B cell (primary cell): Measurements from ENCODE around the gene TPO. TPM values are rescaled to one million over a fixed set of nuclear protein-coding genes. Genes with fewer than 3 reads are reported as not detected.

Experiments
- ATAC-seq: fragments of 200-7000 bp; cut with Tn5 transposase; one replicate; pipeline ENCODE4 v1.10.0; 2021; ENCODE audit warnings: low read depth, mild to moderate bottlenecking, moderate number of reproducible peaks, moderate library complexity
- CTCF ChIA-PET: fragments of 350-600 bp; sonication (Branson Sonifier 250); formaldehyde crosslinking; loops from one replicate; lab custom pipeline; 2021; ENCODE audit warnings: antibody characterized with exemption, inconsistent platforms; lab: Charles Lee
- POLR2A ChIA-PET: fragments of 350-600 bp; sonication (Branson Sonifier 250); formaldehyde crosslinking; loops from one replicate; lab custom pipeline; 2021; ENCODE audit warnings: antibody characterized with exemption; lab: Charles Lee
- DNase-seq: peaks from one replicate; pipeline ENCODE4 v3.0.0; 2013
- H2AFZ ChIP-seq: 2 replicates; pipeline ENCODE4 v1.6.1; 2012; ENCODE audit warnings: mild to moderate bottlenecking, low read depth, low read length; ENCODE audit not compliant: insufficient read depth, poor library complexity, severe bottlenecking
- H3K27ac ChIP-seq, 2 donors: 1 replicate in 1 of 2; 2 replicates in 1 of 2; pipeline ENCODE4 v1.5.1; 2012 to 2013; ENCODE audit warnings: low read length in 2 of 2, mild to moderate bottlenecking in 2 of 2, moderate library complexity in 1 of 2
- H3K27me3 ChIP-seq, 4 experiments: fragments of 200-600 bp in 1 of 4; sonication (generic) in 1 of 4; replicated peaks in 1 of 4; 1 replicate in 2 of 4; 2 replicates in 2 of 4; pipeline versions ENCODE4 v1.6.1 to v1.7.0; 2013 to 2016; ENCODE audit warnings: low read length in 3 of 4, mild to moderate bottlenecking in 2 of 4, mixed read lengths in 1 of 4, moderate library complexity in 1 of 4; ENCODE audit not compliant: insufficient read depth in 4 of 4, control insufficient read depth in 3 of 4; ENCODE audit errors: control extremely low read depth in 1 of 4
- H3K36me3 ChIP-seq, 2 experiments: replicated peaks in 1 of 2; 1 replicate in 1 of 2; 2 replicates in 1 of 2; pipeline versions ENCODE4 v1.6.1 to v1.7.1; 2013; ENCODE audit warnings: low read length in 1 of 2; ENCODE audit not compliant: insufficient read depth in 2 of 2, control insufficient read depth in 1 of 2; ENCODE audit errors: control extremely low read depth in 1 of 2, extremely low read depth in 1 of 2
- H3K4me1 ChIP-seq, 2 donors: fragments of 200-600 bp in 1 of 2; sonication (generic) in 1 of 2; 1 replicate in 1 of 2; 2 replicates in 1 of 2; pipeline versions ENCODE4 v1.5.1 to v1.6.1; 2013 to 2017; ENCODE audit warnings: low read length in 2 of 2; ENCODE audit not compliant: control insufficient read depth in 2 of 2, insufficient read depth in 2 of 2
- H3K4me2 ChIP-seq: replicated peaks from 2 replicates; pipeline ENCODE3; 2012; ENCODE audit warnings: mild to moderate bottlenecking, low read depth, low read length; ENCODE audit not compliant: poor library complexity, severe bottlenecking
- H3K4me3 ChIP-seq, 5 experiments: fragments of 200-600 bp in 1 of 5; sonication (generic) in 1 of 5; 1 replicate in 3 of 5; 2 replicates in 2 of 5; pipeline versions ENCODE4 v1.5.1 to v1.7.0; 2011 to 2016; ENCODE audit warnings: low read length in 4 of 5, mild to moderate bottlenecking in 4 of 5, low read depth in 2 of 5, control low read depth in 1 of 5, moderate library complexity in 1 of 5; ENCODE audit not compliant: insufficient read depth in 1 of 5; ENCODE audit errors: control extremely low read depth in 1 of 5, extremely low read depth in 1 of 5
- H3K79me2 ChIP-seq: fragments of 200-600 bp; sonication (generic); one replicate; pipeline ENCODE4 v1.6.0; 2016; ENCODE audit warnings: low read length; ENCODE audit not compliant: control insufficient read depth, insufficient read depth
- H3K9ac ChIP-seq: fragments of 200-600 bp; sonication (generic); 2 replicates; pipeline ENCODE4 v1.6.1; 2017; ENCODE audit warnings: mild to moderate bottlenecking, low read length, moderate library complexity
- H3K9me3 ChIP-seq, 3 donors: one replicate each; pipeline versions ENCODE4 v1.6.1 to v1.7.1; 2013; ENCODE audit warnings: low read length in 2 of 3; ENCODE audit not compliant: control insufficient read depth in 2 of 3, insufficient read depth in 1 of 3; ENCODE audit errors: control extremely low read depth in 1 of 3
- H4K20me1 ChIP-seq: 2 replicates; pipeline ENCODE4 v1.6.0; 2012; ENCODE audit warnings: mild to moderate bottlenecking, low read length; ENCODE audit not compliant: insufficient read depth, control insufficient read depth, poor library complexity, severe bottlenecking
- H3K27ac Mint-ChIP-seq: one replicate; pipeline ENCODE4 v1.8.0; 2021; ENCODE audit warnings: mixed read lengths
- H3K27me3 Mint-ChIP-seq: one replicate; pipeline ENCODE4 v1.8.0; 2021; ENCODE audit warnings: mixed read lengths
- H3K4me1 Mint-ChIP-seq: one replicate; pipeline ENCODE4 v1.8.0; 2021; ENCODE audit warnings: mixed read lengths
- H3K4me3 Mint-ChIP-seq: one replicate; pipeline ENCODE4 v1.8.0; 2021; ENCODE audit warnings: mixed read lengths
- H3K9me3 Mint-ChIP-seq: one replicate; pipeline ENCODE4 v1.8.0; 2022; ENCODE audit warnings: mixed read lengths; ENCODE audit not compliant: insufficient read depth
- EZH2 ChIP-seq: IDR thresholded peaks from 2 replicates; pipeline ENCODE4 v1.6.1; 2012; ENCODE audit warnings: borderline replicate concordance, low read depth, mild to moderate bottlenecking, moderate library complexity, low read length; ENCODE audit not compliant: insufficient read depth, poor library complexity, severe bottlenecking
- whole genome bisulfite sequencing: methylation state at CpG from one replicate; pipeline ENCODE4 v1.1.5; 2013; ENCODE audit warnings: missing lambda C conversion rate; ENCODE audit not compliant: insufficient coverage; 5-methylcytosine and 5-hydroxymethylcytosine counted together
- intact Hi-C: fragments of 100-400 bp; cut with micrococcal nuclease; formaldehyde crosslinking; loops from one replicate; pipeline ENCODE4 v1.10.0; 2022
- polyA plus RNA-seq: library from polyadenylated mRNA; depleted of rRNA; stranded (reverse); fragments of >200 nt; gene quantifications from 2 replicates; pipeline ENCODE4 v1.2.3, GENCODE V29; 2012
- total RNA-seq, 2 donors: library from RNA; stranded (reverse); fragments of 120-200 nt in 1 of 2; gene quantifications; 1 replicate in 1 of 2; 2 replicates in 1 of 2; pipeline versions ENCODE4 v1.2.3 to v1.2.4, GENCODE V29; 2013 to 2022
- TF ChIP-seq, protein P1 (sequence below): fragments of 200-600 bp; IDR thresholded peaks from one replicate; pipeline ENCODE4 v1.8.0; 2022; ENCODE audit warnings: antibody characterized with exemption, mild to moderate bottlenecking

TPO gene
- total and polyA plus RNA-seq, 2 donors (not counting 1 experiment from before 2014, with no cell fraction given): not detected

DNA sequence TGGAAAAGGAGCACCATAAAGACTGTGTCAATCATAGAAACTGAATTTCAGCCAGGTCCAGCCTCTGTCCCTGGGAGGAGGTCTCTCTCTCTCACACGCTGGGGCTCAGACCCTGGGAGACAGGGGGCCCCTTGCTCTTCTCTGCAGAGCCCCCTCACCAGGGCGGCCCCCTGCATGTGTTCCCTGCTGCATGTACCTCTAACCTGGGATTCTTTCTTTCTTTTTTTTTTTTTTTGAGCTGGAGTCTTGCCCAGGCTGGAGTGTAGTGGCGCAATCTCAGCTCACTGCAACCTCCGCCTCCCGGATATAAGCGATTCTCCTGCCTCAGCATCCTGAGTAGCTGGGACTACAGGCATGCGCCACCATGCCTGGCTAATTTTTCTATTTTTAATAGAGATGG lies 46.5 kb downstream of the TPO start:
- ChIA-PET POLR2A (no interaction called here), CTCF (no interaction called here)
- Mint-ChIP-seq H3K27me3 (no peaks in the 10 kb centered on the region), H3K4me1 (no peaks in the 10 kb centered on the region), H3K4me3 (no peak overlapping the region), H3K9me3 (no peaks in the 10 kb centered on the region), H3K27ac (no peak overlapping the region)
- Histone ChIP-seq H3K27me3 (no peaks in the 10 kb centered on the region), H4K20me1 (no peaks in the 10 kb centered on the region), H3K9me3 (peaks cover 0 to 8% (median 0%) of the 10 kb centered on the region in 3 donors), H2AFZ (no peak overlapping the region), H3K79me2 (no peaks in the 10 kb centered on the region), H3K9ac (no peak overlapping the region), H3K4me3 (no peak overlapping the region), H3K4me1 (no peaks in the 10 kb centered on the region), H3K4me2 (no peak overlapping the region), H3K27ac (no peak overlapping the region), H3K36me3 (no peaks in the 10 kb centered on the region)
- no peak for DNase-seq
- TF ChIP-seq, protein P1, sequence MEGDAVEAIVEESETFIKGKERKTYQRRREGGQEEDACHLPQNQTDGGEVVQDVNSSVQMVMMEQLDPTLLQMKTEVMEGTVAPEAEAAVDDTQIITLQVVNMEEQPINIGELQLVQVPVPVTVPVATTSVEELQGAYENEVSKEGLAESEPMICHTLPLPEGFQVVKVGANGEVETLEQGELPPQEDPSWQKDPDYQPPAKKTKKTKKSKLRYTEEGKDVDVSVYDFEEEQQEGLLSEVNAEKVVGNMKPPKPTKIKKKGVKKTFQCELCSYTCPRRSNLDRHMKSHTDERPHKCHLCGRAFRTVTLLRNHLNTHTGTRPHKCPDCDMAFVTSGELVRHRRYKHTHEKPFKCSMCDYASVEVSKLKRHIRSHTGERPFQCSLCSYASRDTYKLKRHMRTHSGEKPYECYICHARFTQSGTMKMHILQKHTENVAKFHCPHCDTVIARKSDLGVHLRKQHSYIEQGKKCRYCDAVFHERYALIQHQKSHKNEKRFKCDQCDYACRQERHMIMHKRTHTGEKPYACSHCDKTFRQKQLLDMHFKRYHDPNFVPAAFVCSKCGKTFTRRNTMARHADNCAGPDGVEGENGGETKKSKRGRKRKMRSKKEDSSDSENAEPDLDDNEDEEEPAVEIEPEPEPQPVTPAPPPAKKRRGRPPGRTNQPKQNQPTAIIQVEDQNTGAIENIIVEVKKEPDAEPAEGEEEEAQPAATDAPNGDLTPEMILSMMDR: no peak
- no peak for TF ChIP-seq EZH2
- no peak for ATAC-seq
- WGBS: 63% methylated on average over 2 of the region's 7 CpGs
- intact Hi-C loops: no loop called here

DNA sequence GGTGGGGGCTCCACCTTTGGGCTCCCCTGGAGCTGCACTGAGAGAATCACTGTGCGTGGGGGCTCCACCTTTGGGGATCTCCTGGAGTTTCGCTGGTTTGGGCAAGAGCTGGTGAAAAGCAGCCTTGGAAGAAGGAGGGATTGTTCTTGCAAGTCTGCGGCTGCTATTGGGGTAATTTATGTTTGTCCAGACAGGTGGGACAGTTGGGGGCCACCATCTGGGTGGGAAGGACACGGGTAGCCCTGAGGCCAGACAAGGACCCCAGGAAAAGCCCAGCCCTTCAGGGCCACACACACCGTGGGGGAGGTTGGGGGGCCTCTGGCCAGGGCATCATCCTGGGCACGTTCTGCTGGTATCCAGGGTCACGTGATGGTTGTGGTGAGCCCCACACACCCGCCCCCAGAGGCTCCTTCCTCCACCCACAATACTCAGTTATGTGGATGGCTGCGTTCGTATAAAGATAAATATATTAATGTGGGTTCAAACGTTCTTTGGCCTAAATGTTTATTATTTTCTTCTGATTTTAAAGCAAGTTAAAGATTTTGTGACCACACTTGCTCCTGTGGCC lies 47.7 kb downstream of the TPO start:
- intact Hi-C loops: no loop called here
- no peaks in the 10 kb centered on the region for H4K20me1 ChIP-seq
- no peak overlapping the region for H2AFZ ChIP-seq
- no peak overlapping the region for H3K27ac Mint-ChIP-seq
- H3K4me2 ChIP-seq: no peak overlapping the region
- H3K4me3 ChIP-seq: no peak overlapping the region
- DNase-seq: no peak
- no peaks in the 10 kb centered on the region for H3K9me3 Mint-ChIP-seq
- 82% methylated on average over 7 of the region's 11 CpGs for WGBS
- TF ChIP-seq EZH2: no peak
- TF ChIP-seq, protein P1: no peak
- no peaks in the 10 kb centered on the region for H3K27me3 Mint-ChIP-seq
- no peaks in the 10 kb centered on the region for H3K4me1 ChIP-seq
- peaks cover 0 to 4% (median 0%) of the 10 kb centered on the region in 3 donors for H3K9me3 ChIP-seq
- H3K4me3 Mint-ChIP-seq: no peak overlapping the region
- H3K36me3 ChIP-seq: no peaks in the 10 kb centered on the region
- ATAC-seq: no peak
- H3K79me2 ChIP-seq: no peaks in the 10 kb centered on the region
- H3K9ac ChIP-seq: no peak overlapping the region
- no peaks in the 10 kb centered on the region for H3K27me3 ChIP-seq
- no peak overlapping the region for H3K27ac ChIP-seq
- ChIA-PET POLR2A (no interaction called here), CTCF (no interaction called here)
- H3K4me1 Mint-ChIP-seq: no peaks in the 10 kb centered on the region
